Measurements from ENCODE around the gene ANKRD55. TPM values are rescaled to one million over a fixed set of nuclear protein-coding genes. Genes with fewer than 3 reads are reported as not detected.
"Not testable (repeated sequence)": the region's sequence is repeated elsewhere in the genome, so short reads cannot be mapped to it uniquely, and the experiment has no call there.

Gene ANKRD55
- 0.31 TPM for total RNA-seq

DNA sequence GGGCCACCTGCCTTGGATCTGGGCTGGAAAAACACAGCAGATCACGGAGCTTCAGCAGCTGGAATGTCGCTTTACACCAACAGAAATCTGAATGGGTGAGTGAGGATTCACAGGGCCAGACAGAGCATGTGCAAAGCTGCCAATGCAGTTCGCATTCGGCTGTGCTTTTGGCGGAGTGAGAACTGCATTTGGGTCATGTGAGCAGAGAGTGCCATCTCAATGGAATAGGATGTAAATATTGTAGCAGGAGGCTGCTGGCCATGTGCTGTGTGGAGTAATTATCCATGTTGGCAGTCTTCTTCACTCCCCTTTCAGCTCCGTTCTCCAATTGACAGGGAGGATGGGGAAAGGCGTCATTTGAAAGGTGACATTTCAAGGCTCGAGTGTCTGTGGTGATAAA, at the start of gene ANKRD55:
ANKRD55 (minus strand) TSS at position 101 of the 400 bp plus-strand sequence. CDS start 417 bp downstream, outside the sequence.
- peak; percentile 18 for DNase-seq

DNA sequence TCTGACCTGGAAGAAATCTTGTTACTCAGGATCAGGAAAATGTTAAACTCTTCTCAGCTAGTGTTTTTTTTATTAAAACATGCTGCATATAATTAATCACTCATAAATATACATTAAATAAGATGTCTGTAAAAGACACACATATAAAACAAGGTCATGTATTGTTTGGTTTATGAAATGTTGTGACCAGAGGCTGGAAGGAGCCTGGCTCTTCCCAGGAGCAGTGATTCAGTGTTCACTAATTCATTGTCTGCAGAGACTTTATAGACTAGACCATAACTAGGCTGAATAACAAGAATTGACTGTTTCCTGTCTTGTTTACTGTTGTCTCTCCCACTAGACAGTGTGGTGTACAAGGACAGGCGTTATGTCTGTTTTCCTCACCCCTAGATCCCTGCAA, 49.1 kb upstream of the ANKRD55 start:
- DNase-seq, result no peak

DNA sequence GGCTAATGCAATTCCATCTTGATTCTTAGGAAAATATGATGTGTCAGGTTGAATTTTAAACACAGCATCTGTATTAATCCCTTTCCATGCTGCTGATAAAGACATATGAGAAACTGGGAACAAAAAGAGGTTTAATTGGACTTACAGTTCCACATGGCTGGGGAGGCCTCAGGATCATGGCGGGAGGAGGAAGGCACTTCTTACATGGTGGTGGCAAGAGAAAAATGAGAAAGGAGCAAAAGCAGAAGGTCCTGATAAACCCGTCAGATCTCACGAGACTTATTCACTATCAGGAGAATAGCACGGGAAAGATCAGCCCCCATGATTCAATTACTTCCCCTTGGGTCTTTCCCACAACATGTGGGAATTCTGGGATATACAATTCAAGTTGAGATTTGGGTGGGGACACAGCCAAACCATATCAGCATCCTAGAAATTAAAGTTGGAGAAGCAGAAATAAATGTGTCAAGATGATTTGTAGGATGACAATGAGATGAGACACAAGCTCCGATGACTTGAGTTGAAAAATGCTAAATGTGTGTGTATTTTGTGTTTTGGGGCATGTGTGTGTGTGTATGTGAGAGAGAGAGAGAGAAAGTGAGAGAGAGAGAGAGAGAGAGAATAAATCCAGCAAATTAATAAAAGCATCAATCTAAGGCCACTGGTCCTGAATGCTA, 48.5 kb upstream of the ANKRD55 start:
- DNase-seq, result no peak

- no peak for DNase-seq
Observed at GRCh38 chr5:56279979-56280378, 46.8 kb upstream of the ANKRD55 start.

DNA sequence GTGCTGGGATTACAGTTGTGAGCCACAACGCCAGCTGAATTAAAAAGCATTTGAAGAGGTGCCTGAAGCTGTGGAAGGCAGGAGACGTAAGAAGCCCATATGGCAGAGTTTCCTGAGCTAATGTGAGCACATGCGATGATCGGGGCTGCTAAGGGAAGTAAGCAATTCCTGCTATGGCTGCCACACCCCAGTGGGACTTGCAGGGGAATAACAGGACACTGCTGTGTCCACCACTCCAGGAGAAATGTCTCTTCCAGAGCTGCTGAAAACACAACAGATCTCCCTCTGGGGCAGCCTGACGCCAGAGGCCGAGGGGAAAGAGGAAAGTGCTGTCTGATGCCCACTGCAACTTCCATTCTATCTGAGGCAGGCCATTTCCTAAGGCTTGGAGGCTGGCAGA, 46.2 kb upstream of the ANKRD55 start:
- DNase-seq, result no peak

GRCh38 chr5:56278335-56278753, 45.2 kb upstream of the ANKRD55 start:
- no peak for DNase-seq

- DNase-seq, result no peak
Observed at GRCh38 chr5:56277573-56277972, 44.4 kb upstream of the ANKRD55 start.

- DNase-seq, result no peak
Observed at GRCh38 chr5:56273376-56273955, 40.3 kb upstream of the ANKRD55 start.

GRCh38 chr5:56272765-56273164, 39.6 kb upstream of the ANKRD55 start:
- DNase-seq, result no peak

DNA sequence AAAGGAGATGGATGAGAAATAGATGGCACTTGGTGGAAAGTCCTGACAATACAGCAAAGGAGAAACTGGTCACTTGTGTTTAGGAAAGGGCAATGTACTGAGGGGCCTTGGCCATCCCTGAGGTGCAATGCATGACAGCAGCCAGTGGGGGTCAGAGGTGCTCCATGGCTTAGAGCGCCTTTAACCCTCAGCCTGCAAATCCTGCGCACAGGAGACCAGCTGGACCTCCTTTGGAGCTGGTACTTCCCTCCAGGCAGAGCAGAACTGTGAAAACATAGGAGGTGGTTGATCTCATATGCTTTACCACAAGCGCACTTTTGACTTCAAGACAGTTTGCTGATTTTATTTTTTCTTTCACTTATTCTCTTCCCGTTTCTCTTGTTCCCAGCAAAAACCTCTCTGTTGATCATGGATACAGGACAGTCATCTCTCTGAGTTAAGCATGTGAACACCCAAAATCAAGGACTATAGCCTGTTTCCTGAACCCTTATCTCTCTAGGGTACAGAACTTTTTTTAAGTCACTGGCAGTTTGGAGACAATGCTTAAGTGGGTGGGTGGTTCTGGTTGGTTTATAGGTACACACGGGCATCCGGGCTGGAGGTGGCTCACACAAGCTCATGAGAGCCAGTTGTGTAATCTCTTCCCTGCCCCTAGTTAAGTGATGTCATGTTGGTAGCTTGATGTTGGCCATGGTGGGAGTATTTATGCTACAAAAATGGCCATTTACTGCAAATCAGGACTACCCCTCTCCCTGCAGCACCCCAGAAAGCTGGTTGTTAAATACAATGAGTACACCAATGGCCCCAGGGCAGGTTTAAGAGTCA, 37.6 kb upstream of the ANKRD55 start:
- peak; percentile 58 for DNase-seq

GRCh38 chr5:56270058-56270457, 36.9 kb upstream of the ANKRD55 start:
- DNase-seq, result no peak

DNA sequence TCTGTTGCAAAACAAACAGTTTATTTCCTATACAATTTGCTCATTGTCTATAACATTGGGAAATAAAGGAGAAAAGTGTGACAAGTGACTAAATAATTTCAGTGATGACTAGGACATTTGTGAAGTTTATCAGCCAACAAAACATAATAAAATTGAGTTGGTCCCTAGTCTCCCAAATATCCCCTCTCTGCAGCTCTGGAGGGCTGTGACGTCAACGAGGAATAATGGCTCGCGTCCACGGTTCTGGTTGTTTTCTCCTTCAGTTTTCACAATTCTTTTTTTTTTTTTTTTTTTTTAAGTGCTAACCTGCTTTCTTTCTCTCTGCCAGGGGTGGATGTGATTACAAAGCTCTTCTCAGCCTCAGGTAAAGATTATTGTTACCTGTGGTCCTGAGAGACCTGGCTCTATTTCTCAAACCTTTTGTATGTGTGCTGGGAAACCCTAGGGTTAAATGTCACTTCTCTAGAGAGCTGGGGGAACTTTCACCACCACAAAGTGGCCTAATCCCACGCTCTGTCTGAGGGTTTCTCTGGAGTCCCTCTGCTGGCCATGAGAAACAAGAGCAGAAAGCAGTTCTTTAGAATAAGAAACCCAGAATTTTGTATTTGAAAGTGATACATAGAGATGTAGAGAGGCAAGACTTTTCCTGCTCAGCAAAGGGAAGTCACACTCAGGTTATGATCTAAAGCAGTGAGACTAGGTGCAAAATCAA, 36.2 kb upstream of the ANKRD55 start:
- DNase-seq, result no peak

GRCh38 chr5:56268707-56269106, 35.6 kb upstream of the ANKRD55 start:
- not testable (repeated sequence) for DNase-seq

DNA sequence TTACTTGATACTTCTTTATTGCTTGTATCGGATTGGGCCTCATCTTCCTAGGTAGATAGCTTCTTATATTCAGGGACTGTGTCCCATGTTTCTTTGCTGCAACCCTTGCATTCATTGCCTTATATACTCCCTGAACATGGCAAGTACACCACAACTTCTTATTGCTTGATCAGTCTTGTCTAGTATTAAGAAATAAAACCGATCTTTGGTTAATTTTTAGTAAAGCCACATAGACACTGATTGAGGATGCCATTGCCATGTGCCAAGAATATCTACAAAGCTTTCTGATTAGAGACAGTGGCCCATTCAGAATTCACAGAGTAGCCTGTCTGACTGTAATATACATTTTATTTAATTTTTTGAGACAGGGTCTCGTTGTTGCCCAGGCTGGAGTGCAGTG, 34.7 kb upstream of the ANKRD55 start:
- DNase-seq, result no peak

GRCh38 chr5:56264417-56265025, 31.4 kb upstream of the ANKRD55 start:
- no peak for DNase-seq

DNA sequence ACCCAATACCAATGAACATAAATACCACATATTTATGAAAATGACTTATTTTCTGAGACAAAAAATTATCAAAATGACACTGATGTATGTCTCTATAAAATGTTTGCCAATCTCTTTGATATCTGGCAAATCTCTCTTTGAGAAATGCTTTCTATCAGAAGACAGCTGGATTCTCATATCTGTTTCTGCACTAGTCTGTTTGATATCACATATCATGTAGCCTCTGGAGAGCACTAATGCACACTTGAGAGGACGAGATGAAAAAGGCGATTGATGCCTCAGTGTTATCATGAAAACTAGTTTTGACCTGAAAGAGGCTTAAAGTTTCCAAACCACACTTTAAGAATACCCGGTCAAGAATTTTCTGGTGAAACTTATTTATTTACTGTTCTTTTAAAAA, 29.1 kb upstream of the ANKRD55 start:
- no peak for DNase-seq

DNA sequence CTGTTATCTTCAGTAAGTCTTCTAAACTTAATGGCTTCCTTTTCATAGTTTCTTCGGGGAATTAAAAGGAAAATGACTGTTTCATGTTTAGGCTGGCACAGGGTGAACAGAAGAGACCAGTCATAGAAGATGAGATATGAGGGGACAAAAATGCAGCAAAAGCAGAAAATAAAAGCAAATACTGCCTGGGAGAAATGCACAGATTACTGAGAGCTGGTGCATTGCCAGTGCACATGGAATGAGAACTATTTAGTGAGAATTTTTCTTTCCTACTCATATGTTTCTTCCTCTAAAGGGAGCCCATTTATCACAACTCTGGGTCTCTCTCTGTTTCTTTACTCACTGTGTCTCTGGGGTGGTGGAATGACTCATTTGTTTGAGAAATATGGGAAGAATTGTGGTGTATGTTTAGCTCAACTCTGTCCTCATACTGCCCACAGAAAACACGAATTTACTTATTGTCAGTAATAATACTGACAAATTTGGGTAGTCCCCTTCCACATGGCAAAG, 25.9 kb upstream of the ANKRD55 start:
- no peak for DNase-seq

DNA sequence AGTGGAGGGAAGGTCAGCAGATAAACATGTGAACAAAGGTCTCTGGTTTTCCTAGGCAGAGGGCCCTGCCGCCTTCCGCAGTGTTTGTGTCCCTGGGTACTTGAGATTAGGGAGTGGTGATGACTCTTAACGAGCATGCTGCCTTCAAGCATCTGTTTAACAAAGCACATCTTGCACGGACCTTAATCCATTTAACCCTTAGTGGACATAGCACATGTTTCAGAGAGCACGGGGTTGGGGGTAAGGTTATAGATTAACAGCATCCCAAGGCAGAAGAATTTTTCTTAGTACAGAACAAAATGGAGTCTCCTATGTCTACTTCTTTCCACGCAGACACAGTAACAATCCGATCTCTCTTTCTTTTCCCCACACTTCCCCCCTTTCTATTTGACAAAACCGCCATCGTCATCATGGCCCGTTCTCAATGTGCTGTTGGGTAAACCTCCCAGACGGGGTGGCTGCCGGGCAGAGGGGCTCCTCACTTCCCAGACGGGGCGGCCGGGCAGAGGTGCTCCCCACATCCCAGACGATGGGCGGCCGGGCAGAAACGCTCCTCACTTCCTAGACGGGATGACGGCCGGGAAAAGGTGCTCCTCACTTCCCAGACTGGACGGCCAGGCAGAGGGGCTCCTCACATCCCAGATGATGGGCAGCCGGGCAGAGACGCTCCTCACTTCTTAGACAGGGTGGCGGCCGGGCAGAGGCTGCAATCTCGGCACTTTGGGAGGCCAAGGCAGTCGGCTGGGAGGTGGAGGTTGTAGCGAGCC, 24.8 kb upstream of the ANKRD55 start:
- not testable (repeated sequence) for DNase-seq

- no peak for DNase-seq
Observed at GRCh38 chr5:56257010-56257409, 23.9 kb upstream of the ANKRD55 start.

GRCh38 chr5:56255502-56255901, 22.4 kb upstream of the ANKRD55 start:
- no peak for DNase-seq

- DNase-seq, result no peak
Observed at GRCh38 chr5:56253924-56254323, 20.8 kb upstream of the ANKRD55 start.
